ENCODE measurements around the gene LNX1.

Gene LNX1

GRCh38 chr4:53459548-53459947 is 131.7 kb downstream of the LNX1 start:
- TF ChIP-seq ZBTB7A (IDR thresholded peaks at IDR 0.05; ENCODE audit: low read depth) (no peak), YY1 (IDR thresholded peaks at IDR 0.05; ENCODE audit: low read depth) (no peak), MAX (IDR thresholded peaks at IDR 0.05) (no peak), EP300 (IDR thresholded peaks at IDR 0.05; ENCODE audit: borderline replicate concordance) (no peak), CREB1 (IDR thresholded peaks at IDR 0.05; ENCODE audit: low read depth) (no peak), USF1 (IDR thresholded peaks at IDR 0.05) (no peak)

GRCh38 chr4:53456178-53456577 is 135.1 kb downstream of the LNX1 start:
- TF ChIP-seq TCF12 (IDR thresholded peaks at IDR 0.05; ENCODE audit: low read depth) (no peak), USF1 (IDR thresholded peaks at IDR 0.05) (no peak), TAF1 (IDR thresholded peaks at IDR 0.05; ENCODE audit: low read depth) (no peak), MAX (IDR thresholded peaks at IDR 0.05) (no peak), REST (IDR thresholded peaks at IDR 0.05; ENCODE audit: low read depth) (no peak), CREB1 (IDR thresholded peaks at IDR 0.05; ENCODE audit: low read depth) (no peak), FOXM1 (IDR thresholded peaks at IDR 0.05; ENCODE audit: borderline replicate concordance, low read depth) (no peak), YY1 (IDR thresholded peaks at IDR 0.05; ENCODE audit: low read depth) (no peak), EP300 (IDR thresholded peaks at IDR 0.05; ENCODE audit: borderline replicate concordance) (no peak), RAD21 (IDR thresholded peaks at IDR 0.05; ENCODE audit: low read depth) (no peak), CEBPB (IDR thresholded peaks at IDR 0.05) (no peak), ZBTB7A (IDR thresholded peaks at IDR 0.05; ENCODE audit: low read depth) (no peak)

GRCh38 chr4:53455766-53456165 is 135.5 kb downstream of the LNX1 start:
- TF ChIP-seq ZBTB7A (IDR thresholded peaks at IDR 0.05; ENCODE audit: low read depth) (no peak), REST (IDR thresholded peaks at IDR 0.05; ENCODE audit: low read depth) (no peak), TEAD4 (IDR thresholded peaks at IDR 0.05) (no peak), MAX (IDR thresholded peaks at IDR 0.05) (no peak), CEBPB (IDR thresholded peaks at IDR 0.05) (no peak), CREB1 (IDR thresholded peaks at IDR 0.05; ENCODE audit: low read depth) (no peak), RAD21 (IDR thresholded peaks at IDR 0.05; ENCODE audit: low read depth) (no peak), YY1 (IDR thresholded peaks at IDR 0.05; ENCODE audit: low read depth) (no peak), FOXM1 (IDR thresholded peaks at IDR 0.05; ENCODE audit: borderline replicate concordance, low read depth) (no peak)

GRCh38 chr4:53453385-53453784 is 137.9 kb downstream of the LNX1 start:
- TF ChIP-seq FOXM1 (IDR thresholded peaks at IDR 0.05; ENCODE audit: borderline replicate concordance, low read depth) (no peak), USF1 (IDR thresholded peaks at IDR 0.05) (no peak), NFIC (IDR thresholded peaks at IDR 0.05) (no peak), YY1 (IDR thresholded peaks at IDR 0.05; ENCODE audit: low read depth) (no peak), TAF1 (IDR thresholded peaks at IDR 0.05; ENCODE audit: low read depth) (no peak), CEBPB (IDR thresholded peaks at IDR 0.05) (no peak), MAX (IDR thresholded peaks at IDR 0.05) (no peak), ZBTB7A (IDR thresholded peaks at IDR 0.05; ENCODE audit: low read depth) (no peak), TEAD4 (IDR thresholded peaks at IDR 0.05) (no peak), REST (IDR thresholded peaks at IDR 0.05; ENCODE audit: low read depth) (no peak), CREB1 (IDR thresholded peaks at IDR 0.05; ENCODE audit: low read depth) (no peak), EP300 (IDR thresholded peaks at IDR 0.05; ENCODE audit: borderline replicate concordance) (no peak), TCF12 (IDR thresholded peaks at IDR 0.05; ENCODE audit: low read depth) (no peak), EGR1 (IDR thresholded peaks at IDR 0.05) (no peak)

All from Ishikawa (cell line).